Parathyroid adenoma (tissue), 2 donors: ENCODE data around the gene SLC7A1.

ENCODE experiments used
- H2AFZ ChIP-seq: fragments of 300-600 bp; sonication (generic); one replicate; pipeline ENCODE4 v1.7.0; 2017; ENCODE audit warnings: antibody characterized with exemption, mild to moderate bottlenecking
- H3K27ac ChIP-seq: fragments of 300-600 bp; sonication (generic); one replicate; pipeline ENCODE4 v1.7.0; 2017
- H3K27me3 ChIP-seq: fragments of 300-600 bp; sonication (generic); one replicate; pipeline ENCODE4 v1.7.0; 2017; ENCODE audit warnings: low read length; ENCODE audit not compliant: control insufficient read depth, insufficient read depth
- H3K36me3 ChIP-seq: fragments of 300-600 bp; sonication (generic); one replicate; pipeline ENCODE4 v1.7.0; 2017; ENCODE audit warnings: low read length; ENCODE audit not compliant: control insufficient read depth, insufficient read depth
- H3K4me1 ChIP-seq: fragments of 300-600 bp; sonication (generic); one replicate; pipeline ENCODE4 v1.7.0; 2017; ENCODE audit warnings: control low read depth
- H3K4me2 ChIP-seq: fragments of 300-600 bp; sonication (generic); one replicate; pipeline ENCODE4 v1.7.0; 2017; ENCODE audit warnings: low read length
- H3K4me3 ChIP-seq: fragments of 300-600 bp; sonication (generic); one replicate; pipeline ENCODE4 v1.7.0; 2017; ENCODE audit warnings: low read depth, low read length
- H3K79me2 ChIP-seq: fragments of 300-600 bp; sonication (generic); one replicate; pipeline ENCODE4 v1.7.0; 2017; ENCODE audit warnings: control low read depth
- H3K9ac ChIP-seq: fragments of 300-600 bp; sonication (generic); one replicate; pipeline ENCODE4 v1.7.0; 2017; ENCODE audit warnings: mild to moderate bottlenecking
- H3K9me3 ChIP-seq: fragments of 300-600 bp; sonication (generic); one replicate; pipeline ENCODE4 v1.7.0; 2017; ENCODE audit warnings: low read length; ENCODE audit not compliant: control insufficient read depth
- TF ChIP-seq, protein P1 (sequence below): fragments of 300-600 bp; sonication (generic); IDR thresholded peaks from one replicate; pipeline ENCODE4 v1.7.0; 2017; ENCODE audit warnings: antibody characterized with exemption, mild to moderate bottlenecking
- donor health status: primary hyperparathyroidism.

Gene SLC7A1

DNA sequence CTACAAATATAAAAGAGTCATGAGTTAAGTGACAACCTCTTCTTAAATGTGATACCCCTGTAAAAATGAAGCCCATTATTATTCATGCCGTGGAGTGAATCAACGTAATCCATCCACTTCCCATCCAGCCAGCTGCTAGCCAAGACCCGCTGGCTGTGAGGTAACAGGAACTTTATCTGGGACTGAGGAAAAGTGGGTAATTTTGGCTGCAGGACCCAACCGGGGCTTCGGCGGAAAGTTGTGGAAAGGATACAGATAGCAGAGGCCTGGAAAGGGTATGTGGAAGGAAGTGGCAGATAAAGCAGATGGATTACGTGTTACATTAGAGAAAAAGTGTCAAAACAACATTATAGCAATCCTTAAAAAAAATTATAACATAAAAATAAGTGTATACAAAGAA lies 48.3 kb downstream of the SLC7A1 start:
- Histone ChIP-seq H3K4me2 (no peak overlapping the region), H3K9me3 (no peaks in the 10 kb centered on the region), H3K27me3 (no peaks in the 10 kb centered on the region), H2AFZ (no peak overlapping the region), H3K27ac (no peak overlapping the region), H3K4me1 (no peaks in the 10 kb centered on the region), H3K9ac (no peak overlapping the region), H3K79me2 (no peaks in the 10 kb centered on the region), H3K36me3 (no peaks in the 10 kb centered on the region), H3K4me3 (no peak overlapping the region)
- TF ChIP-seq, protein P1, sequence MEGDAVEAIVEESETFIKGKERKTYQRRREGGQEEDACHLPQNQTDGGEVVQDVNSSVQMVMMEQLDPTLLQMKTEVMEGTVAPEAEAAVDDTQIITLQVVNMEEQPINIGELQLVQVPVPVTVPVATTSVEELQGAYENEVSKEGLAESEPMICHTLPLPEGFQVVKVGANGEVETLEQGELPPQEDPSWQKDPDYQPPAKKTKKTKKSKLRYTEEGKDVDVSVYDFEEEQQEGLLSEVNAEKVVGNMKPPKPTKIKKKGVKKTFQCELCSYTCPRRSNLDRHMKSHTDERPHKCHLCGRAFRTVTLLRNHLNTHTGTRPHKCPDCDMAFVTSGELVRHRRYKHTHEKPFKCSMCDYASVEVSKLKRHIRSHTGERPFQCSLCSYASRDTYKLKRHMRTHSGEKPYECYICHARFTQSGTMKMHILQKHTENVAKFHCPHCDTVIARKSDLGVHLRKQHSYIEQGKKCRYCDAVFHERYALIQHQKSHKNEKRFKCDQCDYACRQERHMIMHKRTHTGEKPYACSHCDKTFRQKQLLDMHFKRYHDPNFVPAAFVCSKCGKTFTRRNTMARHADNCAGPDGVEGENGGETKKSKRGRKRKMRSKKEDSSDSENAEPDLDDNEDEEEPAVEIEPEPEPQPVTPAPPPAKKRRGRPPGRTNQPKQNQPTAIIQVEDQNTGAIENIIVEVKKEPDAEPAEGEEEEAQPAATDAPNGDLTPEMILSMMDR, result no peak

DNA sequence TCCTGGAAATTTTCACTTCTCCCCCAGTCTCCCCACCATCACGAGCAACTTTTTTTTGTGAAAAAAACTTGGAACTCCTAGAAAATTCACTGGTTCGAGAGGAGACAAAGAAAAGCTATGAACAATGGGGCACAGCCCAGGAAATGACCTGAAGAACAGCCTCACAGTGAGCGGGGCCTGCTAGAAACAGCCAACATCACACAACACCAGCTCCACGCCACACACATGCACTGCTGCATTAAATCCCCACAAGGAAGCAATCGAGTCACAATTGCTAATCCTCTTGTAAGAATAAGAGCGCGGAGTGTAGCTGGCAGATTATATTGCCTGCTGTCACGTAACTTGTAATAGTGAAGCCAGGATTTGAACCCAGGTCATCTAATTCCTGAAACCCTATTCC lies 48.8 kb downstream of the SLC7A1 start:
- TF ChIP-seq, protein P1, result no peak
- H3K36me3 ChIP-seq, result no peaks in the 10 kb centered on the region
- H3K9ac ChIP-seq, result no peak overlapping the region
- no peaks in the 10 kb centered on the region for H3K79me2 ChIP-seq
- H3K27me3 ChIP-seq, result no peaks in the 10 kb centered on the region
- H3K4me3 ChIP-seq, result no peak overlapping the region
- H3K27ac ChIP-seq, result no peak overlapping the region
- H3K4me2 ChIP-seq, result no peak overlapping the region
- H3K9me3 ChIP-seq, result no peaks in the 10 kb centered on the region
- H3K4me1 ChIP-seq, result no peaks in the 10 kb centered on the region
- H2AFZ ChIP-seq, result no peak overlapping the region

DNA sequence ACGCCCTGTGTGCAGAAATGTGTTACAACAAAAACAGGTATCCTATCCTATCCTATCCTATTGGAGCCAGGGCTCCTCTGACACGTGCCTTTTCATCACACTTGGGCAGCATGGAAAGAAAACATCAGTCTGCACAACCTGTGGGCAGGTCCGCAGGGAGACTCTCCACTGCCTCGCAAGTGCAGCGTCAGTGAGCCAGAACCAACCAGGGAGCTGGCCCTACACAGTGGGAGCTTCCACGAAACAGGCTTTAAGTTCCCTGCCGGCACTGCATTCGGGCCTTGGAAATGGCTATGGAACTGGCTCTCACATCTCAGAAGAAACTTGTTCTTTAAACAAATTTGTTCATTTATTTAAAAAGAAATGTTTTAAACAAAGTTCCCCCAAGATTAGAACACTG lies 49.5 kb downstream of the SLC7A1 start:
- TF ChIP-seq, protein P1, result no peak
- no peaks in the 10 kb centered on the region for H3K9me3 ChIP-seq
- no peak overlapping the region for H3K27ac ChIP-seq
- no peak overlapping the region for H3K4me3 ChIP-seq
- no peaks in the 10 kb centered on the region for H3K36me3 ChIP-seq
- H3K9ac ChIP-seq, result no peak overlapping the region
- no peaks in the 10 kb centered on the region for H3K79me2 ChIP-seq
- H3K27me3 ChIP-seq, result no peaks in the 10 kb centered on the region
- no peaks in the 10 kb centered on the region for H3K4me1 ChIP-seq
- H3K4me2 ChIP-seq, result no peak overlapping the region
- H2AFZ ChIP-seq, result no peak overlapping the region

DNA sequence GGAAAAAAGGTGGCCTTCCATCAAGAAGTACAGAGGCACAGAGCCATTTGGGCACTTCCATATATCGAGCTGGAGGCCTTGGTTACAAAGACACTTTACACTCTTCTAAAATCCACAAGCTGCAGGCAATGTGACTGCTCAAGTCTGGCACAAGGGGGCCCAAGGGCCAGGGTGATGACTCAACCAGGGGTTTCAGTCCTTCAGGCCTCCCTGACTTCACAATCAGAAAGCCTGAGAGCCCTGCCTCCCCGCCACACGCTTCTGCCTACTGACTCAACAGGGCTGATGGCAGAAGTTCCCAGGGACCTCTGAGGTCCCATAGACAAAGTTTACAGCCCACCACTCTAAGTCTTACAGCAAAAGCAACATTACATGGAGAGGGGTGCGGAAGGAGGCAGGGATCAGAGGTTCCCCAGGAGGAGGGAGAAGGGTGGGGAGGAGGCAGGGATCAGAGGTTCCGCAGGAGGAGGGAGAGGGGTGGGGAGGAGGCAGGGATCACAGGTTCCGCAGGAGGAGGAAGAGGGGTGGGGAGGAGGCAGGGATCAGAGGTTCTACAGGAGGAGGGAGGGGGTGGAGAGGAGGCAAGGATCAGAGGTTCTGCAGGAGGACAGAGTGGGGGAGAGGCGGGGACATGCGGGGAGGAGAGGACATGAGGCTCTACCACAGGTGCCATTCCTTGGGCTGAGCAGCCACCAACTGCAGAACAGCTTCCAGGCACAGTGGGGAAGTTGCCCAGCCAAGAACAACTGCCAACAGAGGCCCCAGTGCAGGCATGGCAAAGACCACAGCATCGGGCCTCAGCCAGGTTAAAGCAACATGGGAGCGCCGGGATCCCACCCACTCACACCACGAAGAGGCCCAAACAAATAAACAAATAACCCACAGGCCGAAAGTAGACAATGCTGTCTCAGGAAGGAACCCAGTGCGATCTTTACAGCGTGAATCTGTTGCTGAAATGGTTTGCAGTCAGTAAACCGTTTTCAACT lies 52.0 kb downstream of the SLC7A1 start:
- Histone ChIP-seq H3K27ac (no peak overlapping the region), H3K36me3 (no peaks in the 10 kb centered on the region), H3K4me2 (no peak overlapping the region), H3K4me3 (no peak overlapping the region), H3K79me2 (no peaks in the 10 kb centered on the region), H3K27me3 (no peaks in the 10 kb centered on the region), H2AFZ (no peak overlapping the region), H3K9me3 (no peaks in the 10 kb centered on the region), H3K4me1 (no peaks in the 10 kb centered on the region), H3K9ac (no peak overlapping the region)
- TF ChIP-seq, protein P1, result no peak

DNA sequence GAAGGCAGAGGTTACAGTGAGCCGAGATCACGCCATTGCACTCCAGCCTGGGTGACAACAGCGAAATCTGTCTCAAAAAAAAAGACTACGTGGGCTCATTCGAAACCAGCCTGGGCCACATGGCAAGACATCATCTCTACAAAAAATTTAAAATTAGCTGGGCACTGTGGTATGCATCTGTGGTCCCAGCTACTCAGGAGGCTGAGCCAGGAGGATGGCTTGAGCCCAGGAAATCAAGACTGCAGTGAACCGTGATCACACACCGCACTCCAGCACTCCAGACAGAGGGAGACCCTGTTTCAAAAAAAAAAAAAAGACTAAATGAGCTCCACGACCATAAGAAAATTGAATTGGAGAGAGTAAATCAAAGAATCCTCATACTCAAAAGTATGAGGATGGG lies 53.1 kb downstream of the SLC7A1 start:
- Histone ChIP-seq H3K9me3 (no peaks in the 10 kb centered on the region), H3K27me3 (no peaks in the 10 kb centered on the region), H3K79me2 (no peaks in the 10 kb centered on the region), H3K36me3 (no peaks in the 10 kb centered on the region), H3K27ac (no peak overlapping the region), H3K4me2 (no peak overlapping the region), H3K4me1 (no peaks in the 10 kb centered on the region), H3K9ac (no peak overlapping the region), H2AFZ (no peak overlapping the region), H3K4me3 (no peak overlapping the region)
- TF ChIP-seq, protein P1, result no peak
